Neural cell (in vitro differentiated cells): ENCODE results near the gene DOK6.

ENCODE experiments used
- CTCF ChIP-seq: fragments of 450-650 bp; IDR thresholded peaks from 2 replicates; pipeline ENCODE4 v1.5.1; 2014; ENCODE audit warnings: antibody characterized with exemption, mild to moderate bottlenecking, moderate library complexity; ENCODE audit not compliant: poor library complexity, severe bottlenecking
- EP300 ChIP-seq: fragments of 450-650 bp; conservative IDR thresholded peaks from 2 replicates; pipeline ENCODE4 v1.6.1; 2014; ENCODE audit warnings: antibody characterized with exemption, mild to moderate bottlenecking, moderate library complexity; ENCODE audit not compliant: poor library complexity, severe bottlenecking
- POLR2AphosphoS5 ChIP-seq: IDR thresholded peaks from 2 replicates; pipeline ENCODE4 v1.6.1; 2012
- RAD21 ChIP-seq: fragments of 450-650 bp; conservative IDR thresholded peaks from 2 replicates; pipeline ENCODE4 v1.6.1; 2014; ENCODE audit warnings: antibody characterized with exemption, mild to moderate bottlenecking, moderate library complexity
- SMC3 ChIP-seq: fragments of 450-650 bp; conservative IDR thresholded peaks from 2 replicates; pipeline ENCODE4 v1.6.1; 2014; ENCODE audit warnings: antibody characterized with exemption, mild to moderate bottlenecking, moderate library complexity; ENCODE audit not compliant: poor library complexity

GRCh38 chr18:69691008-69691760 lies 290.5 kb downstream of the DOK6 start:
- TF ChIP-seq EP300 (no peak), POLR2AphosphoS5 (no peak), CTCF (no peak), RAD21 (no peak), SMC3 (no peak)
